ENCODE results near the gene SNX20.

Gene SNX20

DNA sequence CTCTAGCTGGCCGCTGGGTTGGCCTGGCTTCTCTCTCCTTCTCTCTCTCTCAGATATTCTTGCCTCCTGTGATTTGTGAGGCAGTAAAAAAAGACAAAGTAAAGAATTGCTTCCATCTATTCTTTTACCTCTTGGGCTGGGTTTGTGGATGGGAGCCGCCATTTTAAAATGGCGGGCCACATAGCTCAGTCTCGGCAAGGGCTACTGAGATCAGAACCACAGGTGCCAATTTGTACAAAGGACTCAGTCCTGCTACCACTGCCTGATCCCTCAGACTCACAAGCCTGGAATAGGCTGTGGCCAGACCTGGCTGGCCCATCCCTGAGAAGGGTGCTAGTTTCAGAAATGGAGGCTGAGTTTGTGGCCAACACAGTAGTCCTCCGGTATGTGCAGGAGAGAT is 36.4 kb upstream of the SNX20 start:
- Histone ChIP-seq H3K4me1 (ENCODE audit: control insufficient read depth in 2 of 2, insufficient read depth in 2 of 2, low read length in 2 of 2) (peaks cover 10 to 12% of the 10 kb centered on the region in 2 donors), H3K27me3 (ENCODE audit: control insufficient read depth in 2 of 2, insufficient read depth in 2 of 2, low read length in 2 of 2) (no peaks in the 10 kb centered on the region), H3K4me3 (ENCODE audit: low read length in 2 of 2) (no peak overlapping the region), H3K9ac (ENCODE audit: low read depth in 1 of 2, low read length in 2 of 2) (no peak overlapping the region), H3K27ac (ENCODE audit: low read depth in 2 of 2, low read length in 2 of 2) (no peak overlapping the region), H3K36me3 (ENCODE audit: control insufficient read depth in 2 of 2, insufficient read depth in 2 of 2, low read length in 2 of 2) (no peaks in the 10 kb centered on the region), H3K9me3 (ENCODE audit: control insufficient read depth in 2 of 2, low read length in 2 of 2) (no peaks in the 10 kb centered on the region)

DNA sequence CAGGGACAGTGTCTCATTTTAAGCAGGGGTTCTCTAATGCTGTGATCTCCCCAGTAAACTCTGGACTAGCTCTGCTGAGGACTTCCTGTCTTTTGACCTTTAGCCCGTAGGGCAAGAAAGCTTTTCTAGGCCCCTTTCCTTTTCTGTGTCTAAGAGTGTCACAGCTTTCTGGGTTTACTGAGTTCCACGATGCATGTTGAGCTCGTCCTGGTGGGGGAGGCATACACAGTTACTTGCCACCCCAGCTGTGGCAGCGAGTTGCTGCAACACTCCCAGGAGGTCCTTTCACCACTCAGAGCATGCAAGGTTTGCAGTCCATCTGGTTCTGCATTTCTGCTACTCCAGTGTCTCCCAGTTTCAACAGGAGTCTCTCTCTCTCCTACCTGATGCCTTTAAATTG is 36.0 kb upstream of the SNX20 start:
- Histone ChIP-seq H3K9me3 (ENCODE audit: control insufficient read depth in 2 of 2, low read length in 2 of 2) (no peaks in the 10 kb centered on the region), H3K4me1 (ENCODE audit: control insufficient read depth in 2 of 2, insufficient read depth in 2 of 2, low read length in 2 of 2) (peaks cover 10 to 12% of the 10 kb centered on the region in 2 donors), H3K27ac (ENCODE audit: low read depth in 2 of 2, low read length in 2 of 2) (no peak overlapping the region), H3K4me3 (ENCODE audit: low read length in 2 of 2) (no peak overlapping the region), H3K27me3 (ENCODE audit: control insufficient read depth in 2 of 2, insufficient read depth in 2 of 2, low read length in 2 of 2) (no peaks in the 10 kb centered on the region), H3K36me3 (ENCODE audit: control insufficient read depth in 2 of 2, insufficient read depth in 2 of 2, low read length in 2 of 2) (no peaks in the 10 kb centered on the region), H3K9ac (ENCODE audit: low read depth in 1 of 2, low read length in 2 of 2) (no peak overlapping the region)

DNA sequence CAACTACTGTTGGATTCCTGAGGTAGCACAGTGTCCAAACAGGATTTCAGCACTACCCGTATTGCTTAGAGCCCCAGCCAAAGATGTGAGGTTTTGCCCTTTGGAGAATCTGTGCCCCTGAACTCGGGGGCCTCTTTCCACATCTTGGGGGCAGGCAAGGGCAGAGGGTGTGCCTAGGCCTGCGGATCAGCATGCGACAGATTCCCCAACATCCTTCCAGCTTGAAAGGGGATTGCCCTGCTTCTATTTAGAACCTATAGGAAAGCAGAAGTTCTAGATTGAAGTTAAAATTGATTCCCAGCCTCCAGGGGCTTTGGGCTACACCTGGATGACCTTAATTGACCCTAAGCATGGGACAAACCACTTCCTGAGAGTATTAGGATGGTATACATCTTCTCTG is 31.8 kb upstream of the SNX20 start:
- Histone ChIP-seq H3K27ac (ENCODE audit: low read depth in 2 of 2, low read length in 2 of 2) (no peak overlapping the region), H3K9ac (ENCODE audit: low read depth in 1 of 2, low read length in 2 of 2) (no peak overlapping the region), H3K9me3 (ENCODE audit: control insufficient read depth in 2 of 2, low read length in 2 of 2) (no peaks in the 10 kb centered on the region), H3K27me3 (ENCODE audit: control insufficient read depth in 2 of 2, insufficient read depth in 2 of 2, low read length in 2 of 2) (no peaks in the 10 kb centered on the region), H3K4me3 (ENCODE audit: low read length in 2 of 2) (no peak overlapping the region), H3K4me1 (ENCODE audit: control insufficient read depth in 2 of 2, insufficient read depth in 2 of 2, low read length in 2 of 2) (peaks cover 0 to 8% of the 10 kb centered on the region in 2 donors), H3K36me3 (ENCODE audit: control insufficient read depth in 2 of 2, insufficient read depth in 2 of 2, low read length in 2 of 2) (no peaks in the 10 kb centered on the region)

DNA sequence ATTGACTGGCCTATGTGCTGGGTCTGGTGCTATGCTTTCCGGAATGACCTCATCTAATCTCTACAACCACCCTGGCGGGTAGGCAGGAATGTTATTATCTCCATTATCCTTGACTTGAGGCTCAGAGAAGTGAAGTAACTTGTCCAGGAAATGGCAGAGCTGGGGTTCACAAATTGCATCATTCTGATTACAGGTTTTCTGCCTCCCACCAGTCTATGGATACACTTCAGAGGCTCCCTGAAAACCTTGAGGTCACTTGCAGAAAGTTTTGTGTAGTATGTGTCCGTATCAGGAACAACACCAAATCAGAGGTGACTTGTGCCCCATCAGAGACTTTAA is 31.4 kb upstream of the SNX20 start:
- Histone ChIP-seq H3K27ac (ENCODE audit: low read depth in 2 of 2, low read length in 2 of 2) (no peak overlapping the region), H3K9ac (ENCODE audit: low read depth in 1 of 2, low read length in 2 of 2) (no peak overlapping the region), H3K36me3 (ENCODE audit: control insufficient read depth in 2 of 2, insufficient read depth in 2 of 2, low read length in 2 of 2) (no peaks in the 10 kb centered on the region), H3K4me1 (ENCODE audit: control insufficient read depth in 2 of 2, insufficient read depth in 2 of 2, low read length in 2 of 2) (peaks cover 0 to 8% of the 10 kb centered on the region in 2 donors), H3K4me3 (ENCODE audit: low read length in 2 of 2) (no peak overlapping the region), H3K9me3 (ENCODE audit: control insufficient read depth in 2 of 2, low read length in 2 of 2) (no peaks in the 10 kb centered on the region), H3K27me3 (ENCODE audit: control insufficient read depth in 2 of 2, insufficient read depth in 2 of 2, low read length in 2 of 2) (no peaks in the 10 kb centered on the region)

DNA sequence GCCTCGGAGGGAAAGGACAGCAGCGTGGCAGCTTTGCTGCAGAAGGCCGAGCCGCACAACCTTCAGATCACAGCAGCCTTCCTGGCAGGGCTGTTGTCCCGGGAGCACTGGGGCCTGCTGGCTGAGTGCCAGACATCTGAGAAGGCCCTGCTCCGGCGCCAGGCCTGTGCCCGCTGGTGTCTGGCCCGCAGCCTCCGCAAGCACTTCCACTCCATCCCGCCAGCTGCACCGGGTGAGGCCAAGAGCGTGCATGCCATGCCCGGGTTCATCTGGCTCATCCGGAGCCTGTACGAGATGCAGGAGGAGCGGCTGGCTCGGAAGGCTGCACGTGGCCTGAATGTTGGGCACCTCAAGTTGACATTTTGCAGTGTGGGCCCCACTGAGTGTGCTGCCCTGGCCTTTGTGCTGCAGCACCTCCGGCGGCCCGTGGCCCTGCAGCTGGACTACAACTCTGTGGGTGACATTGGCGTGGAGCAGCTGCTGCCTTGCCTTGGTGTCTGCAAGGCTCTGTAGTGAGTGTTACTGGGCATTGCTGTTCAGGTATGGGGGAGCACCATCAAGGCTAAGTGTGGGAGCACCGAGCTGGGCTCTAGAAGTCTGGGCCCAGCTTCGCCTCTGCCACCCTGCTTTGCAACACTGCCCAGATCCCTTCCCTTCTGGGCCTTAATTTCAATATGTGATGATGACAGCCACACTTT is 30.9 kb upstream of the SNX20 start:
- Histone ChIP-seq H3K9me3 (ENCODE audit: control insufficient read depth in 2 of 2, low read length in 2 of 2) (no peaks in the 10 kb centered on the region), H3K9ac (ENCODE audit: low read depth in 1 of 2, low read length in 2 of 2) (no peak overlapping the region), H3K4me1 (ENCODE audit: control insufficient read depth in 2 of 2, insufficient read depth in 2 of 2, low read length in 2 of 2) (peaks cover 0 to 8% of the 10 kb centered on the region in 2 donors), H3K27me3 (ENCODE audit: control insufficient read depth in 2 of 2, insufficient read depth in 2 of 2, low read length in 2 of 2) (no peaks in the 10 kb centered on the region), H3K36me3 (ENCODE audit: control insufficient read depth in 2 of 2, insufficient read depth in 2 of 2, low read length in 2 of 2) (no peaks in the 10 kb centered on the region), H3K4me3 (ENCODE audit: low read length in 2 of 2) (no peak overlapping the region), H3K27ac (ENCODE audit: low read depth in 2 of 2, low read length in 2 of 2) (no peak overlapping the region)

DNA sequence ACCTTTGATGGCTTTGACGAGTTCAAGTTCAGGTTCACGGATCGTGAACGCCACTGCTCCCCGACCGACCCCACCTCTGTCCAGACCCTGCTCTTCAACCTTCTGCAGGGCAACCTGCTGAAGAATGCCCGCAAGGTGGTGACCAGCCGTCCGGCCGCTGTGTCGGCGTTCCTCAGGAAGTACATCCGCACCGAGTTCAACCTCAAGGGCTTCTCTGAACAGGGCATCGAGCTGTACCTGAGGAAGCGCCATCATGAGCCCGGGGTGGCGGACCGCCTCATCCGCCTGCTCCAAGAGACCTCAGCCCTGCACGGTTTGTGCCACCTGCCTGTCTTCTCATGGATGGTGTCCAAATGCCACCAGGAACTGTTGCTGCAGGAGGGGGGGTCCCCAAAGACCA is 29.9 kb upstream of the SNX20 start:
- H3K4me1 ChIP-seq (ENCODE audit: control insufficient read depth in 2 of 2, insufficient read depth in 2 of 2, low read length in 2 of 2): peaks cover 0 to 8% of the 10 kb centered on the region in 2 donors
- H3K27ac ChIP-seq (ENCODE audit: low read depth in 2 of 2, low read length in 2 of 2): no peak overlapping the region
- H3K36me3 ChIP-seq (ENCODE audit: control insufficient read depth in 2 of 2, insufficient read depth in 2 of 2, low read length in 2 of 2): no peaks in the 10 kb centered on the region
- no peaks in the 10 kb centered on the region for H3K27me3 ChIP-seq (ENCODE audit: control insufficient read depth in 2 of 2, insufficient read depth in 2 of 2, low read length in 2 of 2)
- no peaks in the 10 kb centered on the region for H3K9me3 ChIP-seq (ENCODE audit: control insufficient read depth in 2 of 2, low read length in 2 of 2)
- H3K4me3 ChIP-seq (ENCODE audit: low read length in 2 of 2): no peak overlapping the region
- H3K9ac ChIP-seq (ENCODE audit: low read depth in 1 of 2, low read length in 2 of 2): no peak overlapping the region

DNA sequence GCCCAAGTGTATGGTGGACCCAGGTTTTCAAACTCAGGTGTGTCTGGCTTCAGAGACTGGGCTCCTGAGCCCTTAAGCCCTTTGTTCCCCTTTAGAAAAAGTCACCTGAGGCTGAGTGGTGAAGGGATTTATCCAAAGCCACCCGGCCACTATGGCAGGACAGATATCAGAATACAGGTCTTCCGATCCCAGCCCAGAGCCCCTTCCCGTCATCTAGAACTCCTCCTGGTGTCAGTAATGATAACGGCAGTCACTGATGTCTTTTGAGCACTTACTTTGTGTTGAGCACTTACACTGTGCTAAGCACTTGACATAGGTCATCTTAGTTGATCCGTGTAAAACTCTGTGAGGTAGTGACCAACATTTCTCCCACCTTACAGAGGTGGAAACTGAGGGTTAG is 28.9 kb upstream of the SNX20 start:
- H3K4me1 ChIP-seq (ENCODE audit: control insufficient read depth in 2 of 2, insufficient read depth in 2 of 2, low read length in 2 of 2): peaks cover 0 to 8% of the 10 kb centered on the region in 2 donors
- no peaks in the 10 kb centered on the region for H3K27me3 ChIP-seq (ENCODE audit: control insufficient read depth in 2 of 2, insufficient read depth in 2 of 2, low read length in 2 of 2)
- no peak overlapping the region for H3K27ac ChIP-seq (ENCODE audit: low read depth in 2 of 2, low read length in 2 of 2)
- no peaks in the 10 kb centered on the region for H3K36me3 ChIP-seq (ENCODE audit: control insufficient read depth in 2 of 2, insufficient read depth in 2 of 2, low read length in 2 of 2)
- no peak overlapping the region for H3K4me3 ChIP-seq (ENCODE audit: low read length in 2 of 2)
- H3K9me3 ChIP-seq (ENCODE audit: control insufficient read depth in 2 of 2, low read length in 2 of 2): no peaks in the 10 kb centered on the region
- H3K9ac ChIP-seq (ENCODE audit: low read depth in 1 of 2, low read length in 2 of 2): no peak overlapping the region

DNA sequence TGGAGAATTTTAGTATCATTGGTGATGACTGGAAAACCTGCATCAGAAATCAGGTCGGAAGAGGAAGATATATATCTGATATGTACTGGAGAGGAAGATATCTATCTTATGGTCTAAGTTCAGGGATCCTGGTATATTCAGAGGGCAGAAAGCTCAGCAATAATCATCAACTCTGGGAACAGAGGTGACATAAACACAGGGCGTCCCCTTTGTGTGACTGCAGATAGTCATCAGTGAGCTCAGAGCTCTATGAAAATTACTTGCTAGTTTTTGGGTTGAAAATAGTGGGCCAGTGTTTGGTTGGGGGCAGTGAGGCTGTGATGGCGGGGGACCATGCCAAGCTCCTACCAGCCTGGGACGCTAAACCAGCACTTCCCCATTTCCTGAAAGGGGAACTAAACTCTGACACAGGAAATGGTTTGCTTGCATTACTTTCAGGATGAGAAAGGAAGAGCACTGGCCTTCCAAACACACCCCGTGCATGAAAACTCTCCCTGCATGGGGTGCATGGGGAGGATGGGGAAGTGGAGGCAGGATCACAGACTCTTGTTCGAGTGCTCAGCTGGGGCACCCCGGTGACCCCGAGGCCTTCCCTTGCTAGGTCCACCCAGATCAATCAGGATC is 28.1 kb upstream of the SNX20 start:
- no peaks in the 10 kb centered on the region for H3K27me3 ChIP-seq (ENCODE audit: control insufficient read depth in 2 of 2, insufficient read depth in 2 of 2, low read length in 2 of 2)

DNA sequence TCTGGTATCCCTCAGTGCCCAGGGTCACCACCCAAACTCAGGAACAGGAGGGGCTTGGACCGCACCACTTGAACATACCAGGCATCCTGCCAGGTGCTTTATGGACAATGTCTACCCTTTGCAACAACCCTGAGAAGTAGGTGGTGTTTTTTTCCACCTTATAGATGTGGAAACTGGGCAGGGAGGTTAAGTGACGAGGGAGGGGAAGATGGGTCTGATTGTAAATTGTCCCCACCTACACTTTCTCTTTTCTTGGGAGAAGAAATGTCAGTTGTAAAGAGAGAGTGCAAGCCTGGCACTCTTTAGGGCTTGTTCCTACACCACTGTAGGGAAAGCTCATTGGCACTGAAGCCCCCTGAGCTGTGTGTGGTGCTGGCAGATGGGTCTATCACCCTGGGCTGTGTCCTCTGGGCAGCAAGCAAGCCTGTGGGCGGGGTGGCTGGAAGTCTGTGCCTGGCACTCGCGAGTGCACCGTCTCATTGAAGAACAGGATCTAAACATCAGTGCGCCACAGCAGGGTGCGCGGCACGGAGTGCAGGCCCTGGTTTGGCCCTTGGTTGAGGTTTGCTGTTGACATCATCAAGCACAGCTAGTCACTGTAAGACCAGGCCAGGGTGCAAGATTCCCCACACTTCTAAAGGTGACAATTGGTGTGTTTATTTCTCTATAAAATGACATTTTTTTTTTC is 27.4 kb upstream of the SNX20 start:
- Histone ChIP-seq H3K4me1 (ENCODE audit: control insufficient read depth in 2 of 2, insufficient read depth in 2 of 2, low read length in 2 of 2) (peaks cover 0 to 8% of the 10 kb centered on the region in 2 donors), H3K36me3 (ENCODE audit: control insufficient read depth in 2 of 2, insufficient read depth in 2 of 2, low read length in 2 of 2) (no peaks in the 10 kb centered on the region), H3K27me3 (ENCODE audit: control insufficient read depth in 2 of 2, insufficient read depth in 2 of 2, low read length in 2 of 2) (no peaks in the 10 kb centered on the region), H3K9ac (ENCODE audit: low read depth in 1 of 2, low read length in 2 of 2) (no peak overlapping the region), H3K9me3 (ENCODE audit: control insufficient read depth in 2 of 2, low read length in 2 of 2) (peaks cover 2 to 8% of the 10 kb centered on the region in 2 donors), H3K4me3 (ENCODE audit: low read length in 2 of 2) (no peak overlapping the region), H3K27ac (ENCODE audit: low read depth in 2 of 2, low read length in 2 of 2) (no peak overlapping the region)

More for the DNA sequence above, 28.1 kb upstream of the SNX20 start:
- Histone ChIP-seq H3K9ac (ENCODE audit: low read depth in 1 of 2, low read length in 2 of 2) (no peak overlapping the region), H3K27ac (ENCODE audit: low read depth in 2 of 2, low read length in 2 of 2) (no peak overlapping the region), H3K36me3 (ENCODE audit: control insufficient read depth in 2 of 2, insufficient read depth in 2 of 2, low read length in 2 of 2) (no peaks in the 10 kb centered on the region), H3K9me3 (ENCODE audit: control insufficient read depth in 2 of 2, low read length in 2 of 2) (peaks cover 0 to 2% of the 10 kb centered on the region in 2 donors), H3K4me1 (ENCODE audit: control insufficient read depth in 2 of 2, insufficient read depth in 2 of 2, low read length in 2 of 2) (peaks cover 0 to 8% of the 10 kb centered on the region in 2 donors), H3K4me3 (ENCODE audit: low read length in 2 of 2) (no peak overlapping the region)

DNA sequence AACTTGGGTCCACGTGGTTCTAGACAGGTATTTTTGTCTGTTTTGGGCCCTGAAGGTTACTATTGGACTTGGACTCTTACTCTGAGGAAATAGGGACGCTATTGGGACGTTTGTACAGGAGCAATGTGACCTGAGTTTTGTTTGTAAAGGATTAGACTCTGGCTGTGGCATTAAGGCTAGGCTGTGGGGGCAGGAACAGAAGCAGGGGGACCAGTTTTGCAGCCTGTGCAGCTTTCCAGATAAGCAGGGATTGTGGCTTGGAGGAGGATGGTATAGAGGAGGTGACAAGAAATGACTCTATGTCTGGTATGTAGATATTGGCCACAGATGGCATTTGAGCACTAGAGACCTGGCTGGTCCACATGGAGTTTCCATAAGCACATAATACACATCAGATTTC is 25.1 kb upstream of the SNX20 start:
- Histone ChIP-seq H3K27me3 (ENCODE audit: control insufficient read depth in 2 of 2, insufficient read depth in 2 of 2, low read length in 2 of 2) (no peaks in the 10 kb centered on the region), H3K4me3 (ENCODE audit: low read length in 2 of 2) (no peak overlapping the region), H3K36me3 (ENCODE audit: control insufficient read depth in 2 of 2, insufficient read depth in 2 of 2, low read length in 2 of 2) (no peaks in the 10 kb centered on the region), H3K27ac (ENCODE audit: low read depth in 2 of 2, low read length in 2 of 2) (no peak overlapping the region), H3K9me3 (ENCODE audit: control insufficient read depth in 2 of 2, low read length in 2 of 2) (peaks cover 2 to 8% of the 10 kb centered on the region in 2 donors), H3K4me1 (ENCODE audit: control insufficient read depth in 2 of 2, insufficient read depth in 2 of 2, low read length in 2 of 2) (peaks cover 0 to 8% of the 10 kb centered on the region in 2 donors), H3K9ac (ENCODE audit: low read depth in 1 of 2, low read length in 2 of 2) (no peak overlapping the region)

Measured in mucosa of rectum (tissue), 2 donors.